Lung (tissue), 12 donors: ENCODE results near the gene KIF18A. TPM values are rescaled to one million over a fixed set of nuclear protein-coding genes. Genes with fewer than 3 reads are reported as not detected.

Experiments
- ATAC-seq: fragments of 200-7000 bp; cut with Tn5 transposase; one replicate; pipeline ENCODE4 v1.9.1; 2020; ENCODE audit warnings: moderate number of reproducible peaks; ENCODE audit not compliant: insufficient read depth, low FRiP score
- DNase-seq, 3 donors: peaks; one replicate each; pipeline ENCODE4 v3.0.0-alpha.2; 2013 to 2017
- H3K27ac ChIP-seq, 2 donors: one replicate each; pipeline ENCODE4 v1.5.1; 2013; ENCODE audit warnings: mild to moderate bottlenecking in 2 of 2, moderate library complexity in 2 of 2, control low read depth in 1 of 2, inconsistent platforms in 1 of 2, low read depth in 1 of 2, low read length in 1 of 2
- H3K27me3 ChIP-seq, 3 donors: one replicate each; pipeline ENCODE4 v1.5.1; 2013; ENCODE audit warnings: low read length in 2 of 3; ENCODE audit not compliant: control insufficient read depth in 3 of 3, insufficient read depth in 3 of 3
- H3K36me3 ChIP-seq, 4 donors: one replicate each; pipeline ENCODE4 v1.5.1; 2013; ENCODE audit warnings: low read length in 4 of 4, mild to moderate bottlenecking in 1 of 4, moderate library complexity in 1 of 4; ENCODE audit not compliant: control insufficient read depth in 4 of 4, insufficient read depth in 4 of 4
- H3K4me1 ChIP-seq, 5 donors: one replicate each; pipeline ENCODE4 v1.5.1; 2013; ENCODE audit warnings: low read length in 5 of 5, mild to moderate bottlenecking in 2 of 5, moderate library complexity in 1 of 5; ENCODE audit not compliant: control insufficient read depth in 5 of 5, insufficient read depth in 5 of 5
- H3K4me3 ChIP-seq: one replicate; pipeline ENCODE4 v1.5.1; 2013; ENCODE audit warnings: mild to moderate bottlenecking, control low read depth, moderate library complexity
- H3K9ac ChIP-seq, 2 donors: one replicate each; pipeline ENCODE4 v1.5.1; 2013; ENCODE audit warnings: low read length in 2 of 2, control low read depth in 1 of 2; ENCODE audit not compliant: insufficient read depth in 1 of 2
- H3K9me3 ChIP-seq, 4 donors: one replicate each; pipeline ENCODE4 v1.5.1; 2013; ENCODE audit warnings: low read length in 3 of 4, mild to moderate bottlenecking in 1 of 4, moderate library complexity in 1 of 4; ENCODE audit not compliant: control insufficient read depth in 4 of 4, insufficient read depth in 3 of 4
- CTCF ChIP-seq: IDR thresholded peaks from 2 replicates; pipeline ENCODE4 v1.5.1; 2012; ENCODE audit warnings: mild to moderate bottlenecking; ENCODE audit errors: control extremely low read depth, extremely low read depth
- WGBS, 2 donors: extraction: QIAGEN DNeasy Blood & Tissue Kit; methylation state at CpG; one replicate each; pipeline ENCODE4 v1.1.7; 2013; 5-methylcytosine and 5-hydroxymethylcytosine counted together
- polyA plus RNA-seq, 2 donors: library from polyadenylated mRNA; stranded (reverse); fragments of 200-250 nt; gene quantifications; one replicate each; pipeline ENCODE4 v1.2.1, GENCODE V29; 2013
- total RNA-seq, 2 donors: library from RNA; depleted of rRNA in 1 of 2; stranded (reverse); fragments of >200 nt in 1 of 2; gene quantifications; one replicate each; pipeline ENCODE4 v1.2.1, GENCODE V29; 2014 to 2021
- donor health status: control.
- donor health status: control.
- donor health status: Bipolar disorder and iron deficiency.
- donor health status: healthy.
- donor health status: DM: yes; HTN: yes; CAD: no.

KIF18A gene
- total and polyA plus RNA-seq, 4 donors = 0.78 to 7.5 (median 1.3) TPM

GRCh38 chr11:28107191-28107749 lies 686 bp downstream of the KIF18A start:
- no peaks in the 10 kb centered on the region for H3K9me3 ChIP-seq
- H3K27ac ChIP-seq = peak overlapping the region; percentile 5 to 97
- H3K36me3 ChIP-seq = no peaks in the 10 kb centered on the region
- peaks cover 0 to 39% (median 7%) of the 10 kb centered on the region in 5 donors for H3K4me1 ChIP-seq
- DNase-seq = peak in 1 of 3 donors; percentile 56
- peak overlapping the region; percentile 56 for H3K4me3 ChIP-seq
- no peaks in the 10 kb centered on the region for H3K27me3 ChIP-seq
- H3K9ac ChIP-seq = peak overlapping the region; percentile 92 to 96
- TF ChIP-seq CTCF = no peak
- 1% methylated on average over 11 of the region's 11 CpGs for WGBS, 2 donors
- ATAC-seq = no peak

GRCh38 chr11:28106353-28107043 lies 1.5 kb downstream of the KIF18A start:
- peak overlapping the region in 1 of 2 donors; percentile 96 for H3K9ac ChIP-seq
- no peaks in the 10 kb centered on the region for H3K9me3 ChIP-seq
- H3K4me3 ChIP-seq = no peak overlapping the region
- H3K36me3 ChIP-seq = no peaks in the 10 kb centered on the region
- no peak for ATAC-seq
- DNase-seq = no peak
- no peaks in the 10 kb centered on the region for H3K27me3 ChIP-seq
- no peak overlapping the region for H3K27ac ChIP-seq
- WGBS, 2 donors = 86 to 88% methylated on average over 14 of the region's 14 CpGs
- TF ChIP-seq CTCF = no peak
- H3K4me1 ChIP-seq = peaks cover 0 to 36% (median 7%) of the 10 kb centered on the region in 5 donors

GRCh38 chr11:28105869-28106268 lies 2.1 kb downstream of the KIF18A start:
- Histone ChIP-seq H3K27ac (no peak overlapping the region), H3K36me3 (no peaks in the 10 kb centered on the region), H3K9ac (no peak overlapping the region), H3K27me3 (no peaks in the 10 kb centered on the region), H3K4me3 (no peak overlapping the region), H3K4me1 (peaks cover 0 to 29% (median 5%) of the 10 kb centered on the region in 5 donors), H3K9me3 (no peaks in the 10 kb centered on the region)
- TF ChIP-seq CTCF = no peak
- DNase-seq (no peak), ATAC-seq (no peak)
- WGBS, 2 donors = 78 to 85% methylated on average over 5 of the region's 5 CpGs
